Measurements from ENCODE around the gene DGAT2.

DNA sequence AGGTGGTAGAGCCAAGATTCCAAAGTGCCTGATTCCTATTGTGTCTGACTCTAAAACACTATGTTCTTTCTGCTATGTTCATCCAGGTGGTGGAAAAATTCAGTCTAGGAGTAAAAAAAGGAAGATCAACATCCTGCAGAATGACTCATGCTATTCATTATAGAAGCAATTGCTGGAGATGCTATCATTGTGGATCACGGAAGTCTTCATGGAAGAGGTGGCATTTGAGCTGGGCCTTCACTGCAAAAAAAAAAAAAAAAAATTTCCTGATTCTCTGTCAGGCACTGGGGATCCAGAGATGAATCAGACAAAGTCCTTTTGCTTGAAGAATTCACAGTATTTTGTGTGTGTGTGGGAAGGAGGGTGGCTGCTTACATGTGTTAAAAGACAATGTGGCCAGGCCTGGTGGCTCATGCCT is 45.1 kb downstream of the DGAT2 start:
- TF ChIP-seq CTCF (optimal IDR thresholded peaks at IDR 0.05 in 1 of 3, IDR thresholded peaks at IDR 0.05 in 1 of 3, conservative IDR thresholded peaks at IDR 0.05 in 1 of 3; ENCODE audit: extremely low read depth in 1 of 3, insufficient read depth in 2 of 3, low read length in 3 of 3) (no peak), EZH2 (IDR thresholded peaks at IDR 0.05; ENCODE audit: low read length) (no peak)
